ENCODE measurements around the gene SLC30A3. TPM values are rescaled to one million over a fixed set of nuclear protein-coding genes. Genes with fewer than 3 reads are reported as not detected.

SLC30A3 gene
- total RNA-seq, 4 donors from 2014 or later: 0.35 TPM; not detected in 3

GRCh38 chr2:27307545-27308358 lies 44.9 kb upstream of the SLC30A3 start:
- TF ChIP-seq CTCF (IDR thresholded peaks at IDR 0.05): no peak
- TF ChIP-seq POLR2A (IDR thresholded peaks at IDR 0.05): no peak
- Histone ChIP-seq H3K27ac (no peak overlapping the region), H3K4me3 (no peak overlapping the region), H3K9me3 (no peaks in the 10 kb centered on the region), H3K36me3 (peaks cover 0 to 7% (median 0%) of the 10 kb centered on the region in 3 donors), H3K27me3 (peaks cover 0 to 25% of the 10 kb centered on the region in 2 donors), H3K4me1 (peaks cover 0 to 26% (median 9%) of the 10 kb centered on the region in 4 donors)
- no peak for DNase-seq

- Histone ChIP-seq H3K27ac (no peak overlapping the region), H3K27me3 (peaks cover 0 to 25% of the 10 kb centered on the region in 2 donors), H3K4me3 (no peak overlapping the region), H3K4me1 (peaks cover 0 to 26% (median 9%) of the 10 kb centered on the region in 4 donors), H3K36me3 (peaks cover 0 to 7% (median 0%) of the 10 kb centered on the region in 3 donors), H3K9me3 (no peaks in the 10 kb centered on the region)
- no peak for DNase-seq
- TF ChIP-seq POLR2A (IDR thresholded peaks at IDR 0.05): no peak
- no peak for TF ChIP-seq CTCF (IDR thresholded peaks at IDR 0.05)
Measured at GRCh38 chr2:27307287-27307544, 44.4 kb upstream of the SLC30A3 start.

- Histone ChIP-seq H3K27me3 (peaks cover 0 to 25% of the 10 kb centered on the region in 2 donors), H3K4me1 (peaks cover 0 to 26% (median 9%) of the 10 kb centered on the region in 4 donors), H3K9me3 (no peaks in the 10 kb centered on the region), H3K36me3 (peaks cover 0 to 7% (median 0%) of the 10 kb centered on the region in 3 donors), H3K4me3 (peak overlapping the region in 3 of 4 donors; percentile 5 to 25 (median 20)), H3K27ac (no peak overlapping the region)
- TF ChIP-seq CTCF (IDR thresholded peaks at IDR 0.05): no peak
- no peak for TF ChIP-seq POLR2A (IDR thresholded peaks at IDR 0.05)
- DNase-seq: no peak
Measured at GRCh38 chr2:27306573-27307286, 43.9 kb upstream of the SLC30A3 start.

GRCh38 chr2:27306136-27306535 lies 43.3 kb upstream of the SLC30A3 start:
- Histone ChIP-seq H3K4me3 (peak overlapping the region in 2 of 4 donors; percentile 5 to 25), H3K4me1 (peaks cover 0 to 26% (median 9%) of the 10 kb centered on the region in 4 donors), H3K27me3 (peaks cover 0 to 25% of the 10 kb centered on the region in 2 donors), H3K36me3 (peaks cover 0 to 7% (median 0%) of the 10 kb centered on the region in 3 donors), H3K27ac (no peak overlapping the region), H3K9me3 (no peaks in the 10 kb centered on the region)
- no peak for DNase-seq
- TF ChIP-seq POLR2A (IDR thresholded peaks at IDR 0.05) (no peak), CTCF (IDR thresholded peaks at IDR 0.05) (no peak)

GRCh38 chr2:27305516-27305915 lies 42.7 kb upstream of the SLC30A3 start:
- TF ChIP-seq POLR2A (IDR thresholded peaks at IDR 0.05): no peak
- no peak for TF ChIP-seq CTCF (IDR thresholded peaks at IDR 0.05)
- no peak for DNase-seq
- H3K27me3 ChIP-seq: peaks cover 0 to 25% of the 10 kb centered on the region in 2 donors
- no peak overlapping the region for H3K27ac ChIP-seq
- no peaks in the 10 kb centered on the region for H3K9me3 ChIP-seq
- H3K36me3 ChIP-seq: peaks cover 0 to 7% (median 0%) of the 10 kb centered on the region in 3 donors
- peaks cover 0 to 26% (median 9%) of the 10 kb centered on the region in 4 donors for H3K4me1 ChIP-seq
- H3K4me3 ChIP-seq: no peak overlapping the region

Measured in Peyer's patch (tissue), 4 donors.